ENCODE results near the gene PRAMEF11.
"Not testable (repeated sequence)": the region's sequence is repeated elsewhere in the genome, so short reads cannot be mapped to it uniquely, and the experiment has no call there.

The PRAMEF11 gene

GRCh38 chr1:12809933-12810332, 21.3 kb downstream of the PRAMEF11 start:
- H3K36me3 ChIP-seq (ENCODE audit: control insufficient read depth in 5 of 5, insufficient read depth in 5 of 5, low read length in 5 of 5) = no peaks in the 10 kb centered on the region
- peaks cover 0 to 4% (median 3%) of the 10 kb centered on the region in 5 donors for H3K27me3 ChIP-seq (ENCODE audit: control insufficient read depth in 5 of 5, insufficient read depth in 4 of 5, low read length in 5 of 5)
- no peak overlapping the region for H3K27ac ChIP-seq (ENCODE audit: low read depth, low read length)
- no peak overlapping the region for H3K4me3 ChIP-seq (ENCODE audit: low read depth in 1 of 5, low read length in 5 of 5)
- H3K4me1 ChIP-seq (ENCODE audit: control insufficient read depth in 5 of 5, insufficient read depth in 5 of 5, low read length in 5 of 5) = no peaks in the 10 kb centered on the region
- peaks cover 0 to 4% (median 0%) of the 10 kb centered on the region in 5 donors for H3K9me3 ChIP-seq (ENCODE audit: control insufficient read depth in 5 of 5, low read length in 5 of 5)
- H3K9ac ChIP-seq (ENCODE audit: low read length in 5 of 5) = no peak overlapping the region

- no peaks in the 10 kb centered on the region for H3K4me1 ChIP-seq (ENCODE audit: control insufficient read depth in 5 of 5, insufficient read depth in 5 of 5, low read length in 5 of 5)
- H3K4me3 ChIP-seq (ENCODE audit: low read depth in 1 of 5, low read length in 5 of 5) = no peak overlapping the region
- H3K27me3 ChIP-seq (ENCODE audit: control insufficient read depth in 5 of 5, insufficient read depth in 4 of 5, low read length in 5 of 5) = no peaks in the 10 kb centered on the region
- no peaks in the 10 kb centered on the region for H3K36me3 ChIP-seq (ENCODE audit: control insufficient read depth in 5 of 5, insufficient read depth in 5 of 5, low read length in 5 of 5)
- no peak overlapping the region for H3K27ac ChIP-seq (ENCODE audit: low read depth, low read length)
- H3K9me3 ChIP-seq (ENCODE audit: control insufficient read depth in 5 of 5, low read length in 5 of 5) = no peaks in the 10 kb centered on the region
- H3K9ac ChIP-seq (ENCODE audit: low read length in 5 of 5) = no peak overlapping the region
Observed at GRCh38 chr1:12799730-12800129, 31.5 kb downstream of the PRAMEF11 start.

GRCh38 chr1:12798911-12799310, 32.3 kb downstream of the PRAMEF11 start:
- Histone ChIP-seq H3K36me3 (ENCODE audit: control insufficient read depth in 5 of 5, insufficient read depth in 5 of 5, low read length in 5 of 5) (no peaks in the 10 kb centered on the region), H3K4me1 (ENCODE audit: control insufficient read depth in 5 of 5, insufficient read depth in 5 of 5, low read length in 5 of 5) (no peaks in the 10 kb centered on the region), H3K27ac (ENCODE audit: low read depth, low read length) (no peak overlapping the region), H3K9me3 (ENCODE audit: control insufficient read depth in 5 of 5, low read length in 5 of 5) (no peaks in the 10 kb centered on the region), H3K4me3 (ENCODE audit: low read depth in 1 of 5, low read length in 5 of 5) (no peak overlapping the region), H3K27me3 (ENCODE audit: control insufficient read depth in 5 of 5, insufficient read depth in 4 of 5, low read length in 5 of 5) (no peaks in the 10 kb centered on the region), H3K9ac (ENCODE audit: low read length in 5 of 5) (no peak overlapping the region)

- H3K27me3 ChIP-seq (ENCODE audit: control insufficient read depth in 5 of 5, insufficient read depth in 4 of 5, low read length in 5 of 5); H3K9ac ChIP-seq (ENCODE audit: low read length in 5 of 5); H3K4me3 ChIP-seq (ENCODE audit: low read depth in 1 of 5, low read length in 5 of 5); H3K4me1 ChIP-seq (ENCODE audit: control insufficient read depth in 5 of 5, insufficient read depth in 5 of 5, low read length in 5 of 5); H3K27ac ChIP-seq (ENCODE audit: low read depth, low read length); H3K9me3 ChIP-seq (ENCODE audit: control insufficient read depth in 5 of 5, low read length in 5 of 5); H3K36me3 ChIP-seq (ENCODE audit: control insufficient read depth in 5 of 5, insufficient read depth in 5 of 5, low read length in 5 of 5): not testable (repeated sequence)
Observed at GRCh38 chr1:12791097-12791496, 40.1 kb downstream of the PRAMEF11 start, which contains the start of gene PRAMEF1. PRAMEF1 (plus strand) TSS chr1:12791397; CDS start chr1:12793228, 1,831 bp downstream.

GRCh38 chr1:12784729-12785128, 46.5 kb downstream of the PRAMEF11 start:
- H3K4me3 ChIP-seq (ENCODE audit: low read depth in 1 of 5, low read length in 5 of 5); H3K4me1 ChIP-seq (ENCODE audit: control insufficient read depth in 5 of 5, insufficient read depth in 5 of 5, low read length in 5 of 5); H3K27me3 ChIP-seq (ENCODE audit: control insufficient read depth in 5 of 5, insufficient read depth in 4 of 5, low read length in 5 of 5); H3K27ac ChIP-seq (ENCODE audit: low read depth, low read length); H3K9ac ChIP-seq (ENCODE audit: low read length in 5 of 5); H3K36me3 ChIP-seq (ENCODE audit: control insufficient read depth in 5 of 5, insufficient read depth in 5 of 5, low read length in 5 of 5): not testable (repeated sequence)
- peaks cover 0 to 31% (median 15%) of the 10 kb centered on the region in 5 donors for H3K9me3 ChIP-seq (ENCODE audit: control insufficient read depth in 5 of 5, low read length in 5 of 5)

GRCh38 chr1:12783783-12784182, 47.4 kb downstream of the PRAMEF11 start:
- not testable (repeated sequence) for H3K9ac ChIP-seq (ENCODE audit: low read length in 5 of 5); H3K27me3 ChIP-seq (ENCODE audit: control insufficient read depth in 5 of 5, insufficient read depth in 4 of 5, low read length in 5 of 5); H3K4me3 ChIP-seq (ENCODE audit: low read depth in 1 of 5, low read length in 5 of 5); H3K27ac ChIP-seq (ENCODE audit: low read depth, low read length); H3K4me1 ChIP-seq (ENCODE audit: control insufficient read depth in 5 of 5, insufficient read depth in 5 of 5, low read length in 5 of 5); H3K36me3 ChIP-seq (ENCODE audit: control insufficient read depth in 5 of 5, insufficient read depth in 5 of 5, low read length in 5 of 5)
- peaks cover 0 to 31% (median 15%) of the 10 kb centered on the region in 5 donors for H3K9me3 ChIP-seq (ENCODE audit: control insufficient read depth in 5 of 5, low read length in 5 of 5)

- H3K27ac ChIP-seq (ENCODE audit: low read depth, low read length); H3K36me3 ChIP-seq (ENCODE audit: control insufficient read depth in 5 of 5, insufficient read depth in 5 of 5, low read length in 5 of 5); H3K27me3 ChIP-seq (ENCODE audit: control insufficient read depth in 5 of 5, insufficient read depth in 4 of 5, low read length in 5 of 5); H3K4me1 ChIP-seq (ENCODE audit: control insufficient read depth in 5 of 5, insufficient read depth in 5 of 5, low read length in 5 of 5); H3K4me3 ChIP-seq (ENCODE audit: low read depth in 1 of 5, low read length in 5 of 5); H3K9ac ChIP-seq (ENCODE audit: low read length in 5 of 5): not testable (repeated sequence)
- peaks cover 0 to 29% (median 15%) of the 10 kb centered on the region in 5 donors for H3K9me3 ChIP-seq (ENCODE audit: control insufficient read depth in 5 of 5, low read length in 5 of 5)
Observed at GRCh38 chr1:12781488-12781887, 49.7 kb downstream of the PRAMEF11 start.

- no peak overlapping the region for H3K4me3 ChIP-seq (ENCODE audit: low read depth in 1 of 5, low read length in 5 of 5)
- peaks cover 0 to 7% (median 0%) of the 10 kb centered on the region in 5 donors for H3K9me3 ChIP-seq (ENCODE audit: control insufficient read depth in 5 of 5, low read length in 5 of 5)
- no peaks in the 10 kb centered on the region for H3K36me3 ChIP-seq (ENCODE audit: control insufficient read depth in 5 of 5, insufficient read depth in 5 of 5, low read length in 5 of 5)
- H3K9ac ChIP-seq (ENCODE audit: low read length in 5 of 5) = no peak overlapping the region
- H3K27me3 ChIP-seq (ENCODE audit: control insufficient read depth in 5 of 5, insufficient read depth in 4 of 5, low read length in 5 of 5) = peaks cover 0 to 8% (median 0%) of the 10 kb centered on the region in 5 donors
- H3K27ac ChIP-seq (ENCODE audit: low read depth, low read length) = no peak overlapping the region
- H3K4me1 ChIP-seq (ENCODE audit: control insufficient read depth in 5 of 5, insufficient read depth in 5 of 5, low read length in 5 of 5) = no peaks in the 10 kb centered on the region
Observed at GRCh38 chr1:12778907-12779306, 52.3 kb downstream of the PRAMEF11 start.

- no peaks in the 10 kb centered on the region for H3K4me1 ChIP-seq (ENCODE audit: control insufficient read depth in 5 of 5, insufficient read depth in 5 of 5, low read length in 5 of 5)
- H3K27ac ChIP-seq (ENCODE audit: low read depth, low read length) = no peak overlapping the region
- peaks cover 0 to 3% (median 0%) of the 10 kb centered on the region in 5 donors for H3K9me3 ChIP-seq (ENCODE audit: control insufficient read depth in 5 of 5, low read length in 5 of 5)
- no peak overlapping the region for H3K4me3 ChIP-seq (ENCODE audit: low read depth in 1 of 5, low read length in 5 of 5)
- H3K27me3 ChIP-seq (ENCODE audit: control insufficient read depth in 5 of 5, insufficient read depth in 4 of 5, low read length in 5 of 5) = peaks cover 0 to 8% (median 0%) of the 10 kb centered on the region in 5 donors
- H3K9ac ChIP-seq (ENCODE audit: low read length in 5 of 5) = no peak overlapping the region
- H3K36me3 ChIP-seq (ENCODE audit: control insufficient read depth in 5 of 5, insufficient read depth in 5 of 5, low read length in 5 of 5) = no peaks in the 10 kb centered on the region
Observed at GRCh38 chr1:12778061-12778460, 53.1 kb downstream of the PRAMEF11 start.

GRCh38 chr1:12776801-12777557, 54.2 kb downstream of the PRAMEF11 start:
- no peak overlapping the region for H3K9ac ChIP-seq (ENCODE audit: low read length in 5 of 5)
- no peaks in the 10 kb centered on the region for H3K36me3 ChIP-seq (ENCODE audit: control insufficient read depth in 5 of 5, insufficient read depth in 5 of 5, low read length in 5 of 5)
- H3K4me3 ChIP-seq (ENCODE audit: low read depth in 1 of 5, low read length in 5 of 5) = no peak overlapping the region
- H3K9me3 ChIP-seq (ENCODE audit: control insufficient read depth in 5 of 5, low read length in 5 of 5) = peaks cover 0 to 3% (median 0%) of the 10 kb centered on the region in 5 donors
- no peak overlapping the region for H3K27ac ChIP-seq (ENCODE audit: low read depth, low read length)
- no peaks in the 10 kb centered on the region for H3K4me1 ChIP-seq (ENCODE audit: control insufficient read depth in 5 of 5, insufficient read depth in 5 of 5, low read length in 5 of 5)
- H3K27me3 ChIP-seq (ENCODE audit: control insufficient read depth in 5 of 5, insufficient read depth in 4 of 5, low read length in 5 of 5) = peaks cover 0 to 8% (median 0%) of the 10 kb centered on the region in 5 donors
